K562 (cell line): ENCODE results near the gene ORAI1. TPM values are rescaled to one million over a fixed set of nuclear protein-coding genes. Genes with fewer than 3 reads are reported as not detected.
A peak's percentile ranks its signal among the peaks of the same experiment; 100 is the strongest.

Experiments
- ARID3B ChIP-seq: fragments of 250-450 bp; sonication (Bioruptor Pico); IDR thresholded peaks from 2 replicates; pipeline ENCODE4 v1.4.0; 2020; ENCODE audit warnings: borderline replicate concordance
- ATF7 ChIP-seq: fragments of 450-650 bp; IDR thresholded peaks from 2 replicates; pipeline ENCODE4 v1.7.1; 2014; ENCODE audit warnings: mild to moderate bottlenecking, moderate library complexity
- E2F5 ChIP-seq: sonication (generic); formaldehyde crosslinking; IDR thresholded peaks from 2 replicates; pipeline ENCODE4 v1.8.0; 2022; ENCODE audit warnings: mild to moderate bottlenecking, missing genetic modification reagents
- ELF4 ChIP-seq: fragments of 450-650 bp; formaldehyde crosslinking; IDR thresholded peaks from 2 replicates; pipeline ENCODE4 v1.4.0; 2022; ENCODE audit warnings: missing genetic modification characterization
- HDAC6 ChIP-seq: IDR thresholded peaks from 2 replicates; pipeline ENCODE4 v1.6.1; 2012; ENCODE audit warnings: low read depth, mild to moderate bottlenecking, control low read depth, inconsistent platforms, low read length, moderate library complexity
- HMG20A ChIP-seq: fragments of 450-650 bp; formaldehyde crosslinking; conservative IDR thresholded peaks from 2 replicates; pipeline ENCODE4 v1.4.0; 2020; ENCODE audit warnings: mild to moderate bottlenecking, mixed read lengths
- HNRNPL ChIP-seq: fragments of 200-400 bp; formaldehyde crosslinking; IDR thresholded peaks from 2 replicates; pipeline ENCODE4 v1.6.1; 2017; ENCODE audit warnings: low read depth, mild to moderate bottlenecking, low read length
- MTA3 ChIP-seq: fragments of 450-650 bp; formaldehyde crosslinking; IDR thresholded peaks from 2 replicates; pipeline ENCODE4 v1.6.1; 2017; ENCODE audit warnings: mild to moderate bottlenecking, borderline replicate concordance
- NCOR1 ChIP-seq: fragments of 450-650 bp; IDR thresholded peaks from 2 replicates; pipeline ENCODE4 v1.6.1; 2016; ENCODE audit warnings: mild to moderate bottlenecking, moderate library complexity
- NFIC ChIP-seq: fragments of 450-650 bp; IDR thresholded peaks from 2 replicates; pipeline ENCODE4 v1.6.1; 2017; ENCODE audit warnings: mild to moderate bottlenecking, inconsistent platforms
- PHF20 ChIP-seq: fragments of 450-650 bp; IDR thresholded peaks from 2 replicates; pipeline ENCODE4 v1.6.1; 2018; ENCODE audit not compliant: partially characterized antibody
- SMARCA4 ChIP-seq: fragments of 450-650 bp; IDR thresholded peaks from 2 replicates; pipeline ENCODE4 v1.6.1; 2016
- SREBF2 ChIP-seq: sonication (generic); formaldehyde crosslinking; IDR thresholded peaks from 2 replicates; pipeline ENCODE4 v1.4.0; 2020; ENCODE audit warnings: mild to moderate bottlenecking, missing genetic modification reagents
- SRF ChIP-seq, 2 experiments: fragments of 250-450, 450-650 bp in 1 of 2; sonication (Bioruptor Pico) in 1 of 2; sonication (generic) in 1 of 2; formaldehyde crosslinking; IDR thresholded peaks; 2 replicates each; pipeline versions ENCODE4 v1.5.0 to v1.5.1; 2020 to 2022; ENCODE audit warnings: mild to moderate bottlenecking in 1 of 2, missing genetic modification reagents in 1 of 2
- STAT5A ChIP-seq: IDR thresholded peaks from 2 replicates; pipeline ENCODE4 v1.6.1; 2012; ENCODE audit warnings: low read length, inconsistent platforms, borderline replicate concordance
- YY1 ChIP-seq, 3 experiments: IDR thresholded peaks; 2 replicates each; pipeline ENCODE4 v1.6.1; 2011; ENCODE audit warnings: low read length in 2 of 3, mild to moderate bottlenecking in 2 of 3, moderate library complexity in 2 of 3, borderline replicate concordance in 1 of 3, control low read depth in 1 of 3, low read depth in 1 of 3; ENCODE audit not compliant: insufficient read depth in 3 of 3, insufficient replicate concordance in 2 of 3, control insufficient read depth in 1 of 3, insufficient read length in 1 of 3; ENCODE audit errors: extremely low read depth in 1 of 3
- ZBTB8A ChIP-seq: fragments of 450-650 bp; IDR thresholded peaks from 2 replicates; pipeline ENCODE4 v1.6.1; 2018; ENCODE audit warnings: mild to moderate bottlenecking, moderate library complexity; ENCODE audit not compliant: partially characterized antibody
- ZNF134 ChIP-seq: fragments of 250-450 bp; sonication (Bioruptor Pico); conservative IDR thresholded peaks from 2 replicates; pipeline ENCODE4 v1.4.0; 2020
- ZNF282 ChIP-seq: sonication (generic); formaldehyde crosslinking; IDR thresholded peaks from 2 replicates; pipeline ENCODE4 v1.8.1; 2023; ENCODE audit warnings: missing genetic modification reagents
- ZNF347 ChIP-seq: fragments of 450-650 bp; formaldehyde crosslinking; IDR thresholded peaks from 2 replicates; pipeline ENCODE4 v1.4.0; 2020; ENCODE audit warnings: low read depth, mild to moderate bottlenecking, moderate library complexity
- ZNF41 ChIP-seq: fragments of 250-450 bp; sonication (Bioruptor Pico); conservative IDR thresholded peaks from 2 replicates; pipeline ENCODE4 v1.4.0; 2020; ENCODE audit warnings: mild to moderate bottlenecking
- polyA plus RNA-seq, 8 experiments: library from polyadenylated mRNA; depleted of rRNA in 4 of 8; stranded (reverse) in 5 of 8; unstranded in 3 of 8; fragments of >200 nt; fragmentation: Nextera tagmentation in 2 of 8; fragmentation: Illumina TruSeq in 1 of 8; extraction: Ambion mirVana in 2 of 8; extraction: Trizol in 1 of 8; gene quantifications; 2 replicates each; pipeline versions ENCODE4 v1.2.1 to v1.2.3, GENCODE V29; 2011 to 2014; ENCODE audit warnings: inconsistent platforms in 1 of 8, missing spikeins in 1 of 8
- total RNA-seq, 7 experiments: library from RNA; depleted of rRNA in 6 of 7; stranded (reverse); fragments of >200 nt in 6 of 7; fragmentation: Illumina TruSeq in 2 of 7; extraction: Trizol in 2 of 7; gene quantifications; 2 replicates each; pipeline versions ENCODE4 v1.2.1 to v1.2.3, GENCODE V29; 2011 to 2021; ENCODE audit warnings: low replicate concordance in 1 of 7
- TF ChIP-seq, protein P1 (sequence below), 2 experiments: fragments of 450-650 bp in 1 of 2; sonication (generic) in 1 of 2; formaldehyde crosslinking in 1 of 2; IDR thresholded peaks in 1 of 2; conservative IDR thresholded peaks in 1 of 2; 2 replicates each; pipeline versions ENCODE4 v1.6.1 to v1.8.1; 2016 to 2023; ENCODE audit warnings: mild to moderate bottlenecking in 2 of 2, moderate library complexity in 2 of 2, inconsistent platforms in 1 of 2, missing genetic modification reagents in 1 of 2
- TF ChIP-seq, protein P2 (sequence below): fragments of 450-650 bp; IDR thresholded peaks from 2 replicates; pipeline ENCODE4 v1.6.1; 2016; ENCODE audit warnings: mild to moderate bottlenecking

The ORAI1 gene
- total and polyA plus RNA-seq, 9 of the 15 experiments (the other 6 are each of a cell fraction or from before 2014, with no cell fraction given) = 2.6 to 23.8 (median 9.3) TPM

- TF ChIP-seq, protein P1, sequence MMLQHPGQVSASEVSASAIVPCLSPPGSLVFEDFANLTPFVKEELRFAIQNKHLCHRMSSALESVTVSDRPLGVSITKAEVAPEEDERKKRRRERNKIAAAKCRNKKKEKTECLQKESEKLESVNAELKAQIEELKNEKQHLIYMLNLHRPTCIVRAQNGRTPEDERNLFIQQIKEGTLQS (IDR thresholded peaks at IDR 0.05) = peak; percentile 51
- TF ChIP-seq, protein P1 (CRISPR knock-in tag; conservative IDR thresholded peaks at IDR 0.05) = no peak
- no peak for TF ChIP-seq ARID3B
- no peak for TF ChIP-seq HNRNPL
- TF ChIP-seq NFIC = peak; percentile 83
- no peak for TF ChIP-seq ZNF41
- TF ChIP-seq E2F5 (CRISPR knock-in tag) = no peak
- TF ChIP-seq MTA3 = peak; percentile 68
- peak; percentile 87 for TF ChIP-seq STAT5A
- no peak for TF ChIP-seq PHF20
- no peak for TF ChIP-seq YY1 (IDR thresholded peaks at IDR 0.05; ENCODE audit: borderline replicate concordance in 1 of 3, control insufficient read depth in 1 of 3, extremely low read depth in 1 of 3, insufficient read depth in 3 of 3, insufficient read length in 1 of 3, insufficient replicate concordance in 2 of 3, low read depth in 1 of 3, low read length in 2 of 3)
- TF ChIP-seq SREBF2 (CRISPR knock-in tag) = no peak
- TF ChIP-seq, protein P2, sequence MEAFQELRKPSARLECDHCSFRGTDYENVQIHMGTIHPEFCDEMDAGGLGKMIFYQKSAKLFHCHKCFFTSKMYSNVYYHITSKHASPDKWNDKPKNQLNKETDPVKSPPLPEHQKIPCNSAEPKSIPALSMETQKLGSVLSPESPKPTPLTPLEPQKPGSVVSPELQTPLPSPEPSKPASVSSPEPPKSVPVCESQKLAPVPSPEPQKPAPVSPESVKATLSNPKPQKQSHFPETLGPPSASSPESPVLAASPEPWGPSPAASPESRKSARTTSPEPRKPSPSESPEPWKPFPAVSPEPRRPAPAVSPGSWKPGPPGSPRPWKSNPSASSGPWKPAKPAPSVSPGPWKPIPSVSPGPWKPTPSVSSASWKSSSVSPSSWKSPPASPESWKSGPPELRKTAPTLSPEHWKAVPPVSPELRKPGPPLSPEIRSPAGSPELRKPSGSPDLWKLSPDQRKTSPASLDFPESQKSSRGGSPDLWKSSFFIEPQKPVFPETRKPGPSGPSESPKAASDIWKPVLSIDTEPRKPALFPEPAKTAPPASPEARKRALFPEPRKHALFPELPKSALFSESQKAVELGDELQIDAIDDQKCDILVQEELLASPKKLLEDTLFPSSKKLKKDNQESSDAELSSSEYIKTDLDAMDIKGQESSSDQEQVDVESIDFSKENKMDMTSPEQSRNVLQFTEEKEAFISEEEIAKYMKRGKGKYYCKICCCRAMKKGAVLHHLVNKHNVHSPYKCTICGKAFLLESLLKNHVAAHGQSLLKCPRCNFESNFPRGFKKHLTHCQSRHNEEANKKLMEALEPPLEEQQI = no peak
- peak; percentile 91 for TF ChIP-seq NCOR1
- peak; percentile 84 for TF ChIP-seq ATF7
- no peak for TF ChIP-seq ZNF134
- TF ChIP-seq ZNF347 (CRISPR knock-in tag) = no peak
- no peak for TF ChIP-seq SRF (CRISPR knock-in tag; IDR thresholded peaks at IDR 0.05)
- no peak for TF ChIP-seq ZBTB8A
- peak; percentile 96 for TF ChIP-seq SMARCA4
- no peak for TF ChIP-seq HMG20A (CRISPR knock-in tag)
- no peak for TF ChIP-seq ZNF282 (CRISPR knock-in tag)
- no peak for TF ChIP-seq ELF4 (CRISPR knock-in tag)
- no peak for TF ChIP-seq HDAC6
These were observed 23.6 kb downstream of the ORAI1 start (continued) for GRCh38 chr12:121649819-121650353.
